Tongue (tissue), 2 donors: Measurements from ENCODE around the gene FASTK. TPM values are rescaled to one million over a fixed set of nuclear protein-coding genes. Genes with fewer than 3 reads are reported as not detected.

Experiments
- DNase-seq: peaks from one replicate; pipeline ENCODE4 v3.0.0-alpha.2; 2015
- total RNA-seq: library from RNA; depleted of rRNA; stranded (reverse); fragments of >200 nt; gene quantifications from one replicate; pipeline ENCODE4 v1.2.3, GENCODE V29; 2014

The FASTK gene
- total RNA-seq, 1 donor from 2014 or later: 95.2 TPM

GRCh38 chr7:151118108-151119054, 37.8 kb upstream of the FASTK start:
- DNase-seq: no peak

GRCh38 chr7:151117565-151117964, 37.0 kb upstream of the FASTK start:
- DNase-seq: no peak

GRCh38 chr7:151116603-151117440, 36.2 kb upstream of the FASTK start:
- DNase-seq: no peak

- DNase-seq: peak; percentile 64
Measured at GRCh38 chr7:151115836-151116418, 35.3 kb upstream of the FASTK start.

- peak; percentile 48 for DNase-seq
Measured at GRCh38 chr7:151115121-151115835, 34.7 kb upstream of the FASTK start.

- DNase-seq: peak; percentile 47
Measured at GRCh38 chr7:151114151-151115090, 33.8 kb upstream of the FASTK start.

GRCh38 chr7:151113344-151114150, 32.9 kb upstream of the FASTK start:
- DNase-seq: no peak

GRCh38 chr7:151110941-151111645, 30.5 kb upstream of the FASTK start:
- DNase-seq: peak; percentile 88

GRCh38 chr7:151110236-151110940, 29.8 kb upstream of the FASTK start:
- DNase-seq: no peak

GRCh38 chr7:151109094-151110048, 28.8 kb upstream of the FASTK start:
- no peak for DNase-seq

GRCh38 chr7:151107882-151108281, 27.3 kb upstream of the FASTK start:
- DNase-seq: no peak

GRCh38 chr7:151104411-151105235, 24.0 kb upstream of the FASTK start:
- DNase-seq: no peak

- DNase-seq: no peak
Measured at GRCh38 chr7:151103973-151104372, 23.4 kb upstream of the FASTK start.

- no peak for DNase-seq
Measured at GRCh38 chr7:151102991-151103390, 22.4 kb upstream of the FASTK start.

GRCh38 chr7:151101621-151102396, 21.2 kb upstream of the FASTK start:
- DNase-seq: no peak

- DNase-seq: no peak
Measured at GRCh38 chr7:151100921-151101320, 20.3 kb upstream of the FASTK start.
